ENCODE data around the gene RFWD3.

The RFWD3 gene

DNA sequence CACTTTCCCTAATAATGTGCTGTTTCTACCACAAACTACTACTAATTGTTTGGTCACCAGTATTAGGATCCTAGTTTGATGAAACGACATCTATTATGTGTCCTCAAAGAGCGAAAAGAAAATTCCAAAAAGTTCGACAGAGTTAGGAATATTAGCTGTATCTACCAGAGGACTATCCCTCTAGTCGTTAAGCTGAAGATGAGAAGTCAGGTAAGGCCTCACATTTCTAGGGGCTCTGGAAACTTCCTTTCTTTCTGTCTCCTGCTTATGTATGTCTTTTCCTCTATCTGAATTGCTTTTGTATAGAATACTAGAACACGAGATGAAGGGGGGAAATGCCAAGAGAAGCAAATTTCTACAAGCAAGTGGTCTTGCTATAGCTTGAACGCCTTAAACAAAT, 61.3 kb downstream of the RFWD3 start:
- H3K36me3 Mint-ChIP-seq (ENCODE audit: low read depth) = peaks cover 6% of the 10 kb centered on the region
- H3K27me3 Mint-ChIP-seq (ENCODE audit: low read depth) = no peaks in the 10 kb centered on the region
- no peaks in the 10 kb centered on the region for H3K9me3 Mint-ChIP-seq
- peak overlapping the region; percentile 89 to 96 (median 94) for H3K4me3 Mint-ChIP-seq
- H3K27ac Mint-ChIP-seq = peak overlapping the region; percentile 94 to 98 (median 97)
- TF ChIP-seq, protein P1, sequence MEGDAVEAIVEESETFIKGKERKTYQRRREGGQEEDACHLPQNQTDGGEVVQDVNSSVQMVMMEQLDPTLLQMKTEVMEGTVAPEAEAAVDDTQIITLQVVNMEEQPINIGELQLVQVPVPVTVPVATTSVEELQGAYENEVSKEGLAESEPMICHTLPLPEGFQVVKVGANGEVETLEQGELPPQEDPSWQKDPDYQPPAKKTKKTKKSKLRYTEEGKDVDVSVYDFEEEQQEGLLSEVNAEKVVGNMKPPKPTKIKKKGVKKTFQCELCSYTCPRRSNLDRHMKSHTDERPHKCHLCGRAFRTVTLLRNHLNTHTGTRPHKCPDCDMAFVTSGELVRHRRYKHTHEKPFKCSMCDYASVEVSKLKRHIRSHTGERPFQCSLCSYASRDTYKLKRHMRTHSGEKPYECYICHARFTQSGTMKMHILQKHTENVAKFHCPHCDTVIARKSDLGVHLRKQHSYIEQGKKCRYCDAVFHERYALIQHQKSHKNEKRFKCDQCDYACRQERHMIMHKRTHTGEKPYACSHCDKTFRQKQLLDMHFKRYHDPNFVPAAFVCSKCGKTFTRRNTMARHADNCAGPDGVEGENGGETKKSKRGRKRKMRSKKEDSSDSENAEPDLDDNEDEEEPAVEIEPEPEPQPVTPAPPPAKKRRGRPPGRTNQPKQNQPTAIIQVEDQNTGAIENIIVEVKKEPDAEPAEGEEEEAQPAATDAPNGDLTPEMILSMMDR (IDR thresholded peaks at IDR 0.05; ENCODE audit: unreplicated experiment in 3 of 3) = no peak
- peaks cover 43% of the 10 kb centered on the region for H3K4me1 Mint-ChIP-seq

DNA sequence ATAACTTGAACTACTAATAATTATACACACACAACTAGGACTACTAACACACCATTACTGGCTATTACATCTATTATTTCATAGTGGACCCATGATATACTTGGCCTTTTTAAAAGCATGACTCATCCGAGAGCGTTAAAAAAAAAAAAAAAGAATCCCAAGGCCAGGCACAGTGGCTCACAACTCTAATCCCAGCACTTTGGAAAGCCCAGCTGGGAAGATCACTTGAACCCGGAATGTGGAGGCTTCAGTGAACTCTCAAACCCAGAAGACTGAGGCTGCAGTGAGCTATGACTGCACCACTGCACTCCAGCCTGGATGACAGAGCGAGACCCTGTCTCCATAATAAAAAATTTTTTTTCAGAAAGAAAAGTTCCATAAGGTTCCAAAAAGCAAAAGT, 62.8 kb downstream of the RFWD3 start:
- peak overlapping the region; percentile 60 to 84 (median 65) for H3K27ac Mint-ChIP-seq
- TF ChIP-seq, protein P1 (IDR thresholded peaks at IDR 0.05; ENCODE audit: unreplicated experiment in 3 of 3) = no peak
- H3K27me3 Mint-ChIP-seq (ENCODE audit: low read depth) = no peaks in the 10 kb centered on the region
- peak overlapping the region; percentile 89 to 96 (median 94) for H3K4me3 Mint-ChIP-seq
- H3K4me1 Mint-ChIP-seq = peaks cover 43% of the 10 kb centered on the region
- H3K9me3 Mint-ChIP-seq = no peaks in the 10 kb centered on the region
- H3K36me3 Mint-ChIP-seq (ENCODE audit: low read depth) = peaks cover 17% of the 10 kb centered on the region

- Mint-ChIP-seq H3K27me3 (ENCODE audit: low read depth) (no peaks in the 10 kb centered on the region), H3K36me3 (ENCODE audit: low read depth) (peaks cover 24% of the 10 kb centered on the region), H3K4me3 (no peak overlapping the region), H3K27ac (peak overlapping the region in 1 of 3 experiments; percentile 18), H3K4me1 (peaks cover 31% of the 10 kb centered on the region), H3K9me3 (no peaks in the 10 kb centered on the region)
- TF ChIP-seq, protein P1 (IDR thresholded peaks at IDR 0.05; ENCODE audit: unreplicated experiment in 3 of 3) = no peak
Observed at GRCh38 chr16:74601126-74601871, 65.4 kb downstream of the RFWD3 start.

GRCh38 chr16:74596586-74596985, 70.1 kb downstream of the RFWD3 start:
- peaks cover 18% of the 10 kb centered on the region for H3K4me1 Mint-ChIP-seq
- no peak overlapping the region for H3K27ac Mint-ChIP-seq
- TF ChIP-seq, protein P1 (IDR thresholded peaks at IDR 0.05; ENCODE audit: unreplicated experiment in 3 of 3) = no peak
- H3K36me3 Mint-ChIP-seq (ENCODE audit: low read depth) = peaks cover 37% of the 10 kb centered on the region
- H3K9me3 Mint-ChIP-seq = no peaks in the 10 kb centered on the region
- H3K27me3 Mint-ChIP-seq (ENCODE audit: low read depth) = no peaks in the 10 kb centered on the region
- no peak overlapping the region for H3K4me3 Mint-ChIP-seq

DNA sequence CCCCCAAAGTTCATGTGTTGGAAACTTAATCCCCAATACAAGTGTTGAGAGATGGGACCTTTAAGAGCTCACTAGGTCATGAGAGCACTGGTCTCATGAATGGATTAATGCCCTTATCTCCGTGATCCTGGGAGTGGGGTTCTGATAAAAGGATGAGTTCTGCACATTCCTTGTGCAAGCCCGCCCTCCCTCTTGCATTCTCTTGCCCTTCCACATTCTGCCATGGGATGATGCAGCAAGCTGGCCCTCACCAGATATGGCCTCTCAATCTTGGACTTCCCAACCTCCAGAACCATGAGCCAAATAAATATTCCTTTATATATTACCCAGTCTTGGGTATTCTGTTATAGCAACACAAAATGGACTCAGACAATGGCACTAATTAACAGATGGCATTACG, 73.8 kb downstream of the RFWD3 start:
- Mint-ChIP-seq H3K36me3 (ENCODE audit: low read depth) (peaks cover 24% of the 10 kb centered on the region), H3K27ac (peak overlapping the region in 1 of 3 experiments; percentile 26)
- TF ChIP-seq, protein P1 (IDR thresholded peaks at IDR 0.05; ENCODE audit: unreplicated experiment in 3 of 3) = no peak

More for the DNA sequence above, 73.8 kb downstream of the RFWD3 start:
- Mint-ChIP-seq H3K4me1 (peaks cover 16% of the 10 kb centered on the region), H3K4me3 (no peak overlapping the region), H3K27me3 (ENCODE audit: low read depth) (no peaks in the 10 kb centered on the region), H3K9me3 (no peaks in the 10 kb centered on the region)

Measured in nephron (organoid).